HG03064 (cell line): ENCODE measurements around the gene PICALM.

Experiments
- ATAC-seq: cut with Tn5 transposase; IDR thresholded peaks from one replicate; pipeline ENCODE4 v1.9.1; 2021; ENCODE audit warnings: low read depth; ENCODE audit not compliant: unreplicated experiment

The PICALM gene

DNA sequence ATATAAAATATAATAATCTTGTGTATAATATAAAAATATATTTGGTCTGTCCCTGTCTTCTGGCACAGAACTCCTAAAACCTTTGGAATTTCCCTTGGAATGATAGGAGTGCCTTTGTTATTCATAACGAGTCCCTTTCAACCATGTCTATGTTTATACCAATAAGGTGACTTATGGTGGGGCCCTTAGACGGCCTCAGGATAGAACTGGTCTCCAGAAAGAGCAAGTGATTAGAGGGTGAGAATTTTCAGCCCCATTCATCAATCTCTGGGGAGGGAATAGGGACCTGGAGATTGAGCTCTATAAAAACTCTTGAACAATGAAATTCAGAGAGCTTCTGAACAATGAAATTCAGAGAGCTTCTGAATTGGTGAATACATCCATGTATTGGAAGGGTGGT is 18.4 kb upstream of the PICALM start:
- no peak for ATAC-seq

DNA sequence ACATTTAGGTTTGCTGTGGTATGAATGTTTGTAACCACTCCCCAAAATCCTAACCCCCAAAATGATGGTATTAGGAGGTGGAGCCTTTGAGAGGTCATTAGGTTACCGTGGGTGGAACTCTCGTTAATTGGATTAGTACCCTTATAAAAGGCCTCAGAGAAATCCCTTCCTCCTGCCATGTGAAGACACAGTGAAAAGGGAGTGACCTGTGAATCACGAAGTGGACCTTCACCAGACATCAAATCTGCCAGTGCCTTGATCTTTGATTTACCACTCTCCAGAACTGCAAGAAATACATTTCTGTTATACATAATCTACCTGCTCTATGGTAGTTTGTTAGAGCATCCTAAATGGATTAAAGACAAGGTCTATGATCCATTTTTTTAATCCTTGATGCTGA is 12.6 kb upstream of the PICALM start:
- ATAC-seq, result no peak

DNA sequence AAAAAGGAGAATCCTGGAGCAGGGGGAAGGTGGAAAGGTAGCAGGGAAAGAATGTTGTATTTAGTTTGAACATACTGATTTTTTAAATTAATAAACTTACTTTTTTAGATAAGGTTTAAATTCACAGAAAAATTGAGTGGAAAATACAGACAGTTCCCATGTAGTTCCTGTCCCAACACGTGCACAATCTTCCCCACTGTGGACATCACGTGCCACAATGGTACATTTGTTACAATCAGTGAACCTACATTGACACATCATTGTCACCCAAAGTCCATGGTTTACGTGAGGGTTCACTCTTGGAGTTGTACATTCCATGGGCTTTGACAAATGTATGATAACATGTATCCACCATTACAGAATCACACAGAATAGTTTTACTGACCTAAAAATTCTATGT is 10.5 kb upstream of the PICALM start:
- no peak for ATAC-seq

DNA sequence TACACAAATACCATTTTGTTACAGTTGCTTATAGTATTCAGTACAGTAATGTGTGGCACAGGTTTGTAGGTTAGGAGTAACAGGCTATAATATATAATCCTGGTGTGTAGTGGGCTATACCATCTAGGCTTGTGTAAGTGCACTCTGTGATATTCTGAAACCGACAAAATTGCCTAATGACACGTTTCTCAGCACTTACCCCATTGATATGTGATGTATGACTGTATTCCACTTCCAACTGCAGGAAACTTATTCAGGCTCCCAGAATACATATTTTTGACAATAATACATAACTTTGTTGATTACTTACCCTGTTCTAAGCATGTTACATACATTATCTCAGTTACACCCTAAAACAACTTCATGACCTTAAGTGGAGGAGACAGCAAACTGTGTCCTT is 5.1 kb upstream of the PICALM start:
- no peak for ATAC-seq

DNA sequence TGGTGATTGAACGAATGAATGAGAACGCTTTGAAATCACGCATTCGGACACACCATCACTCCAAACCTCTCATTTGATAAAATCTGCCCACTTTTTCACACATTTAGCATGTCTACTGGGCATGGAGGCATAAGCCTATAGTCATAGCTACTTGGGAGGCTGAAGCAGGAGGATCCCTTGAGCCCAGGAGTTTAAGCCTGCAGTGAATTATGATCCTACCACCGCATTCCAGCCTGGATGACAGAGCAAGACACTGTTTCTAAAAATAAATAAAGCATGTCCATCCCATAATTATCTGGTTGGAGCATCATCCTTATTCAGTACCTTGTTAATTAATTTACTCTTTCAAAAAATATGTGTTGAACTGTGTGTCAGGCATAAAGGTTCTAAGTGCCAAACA is 3.3 kb upstream of the PICALM start:
- no peak for ATAC-seq

DNA sequence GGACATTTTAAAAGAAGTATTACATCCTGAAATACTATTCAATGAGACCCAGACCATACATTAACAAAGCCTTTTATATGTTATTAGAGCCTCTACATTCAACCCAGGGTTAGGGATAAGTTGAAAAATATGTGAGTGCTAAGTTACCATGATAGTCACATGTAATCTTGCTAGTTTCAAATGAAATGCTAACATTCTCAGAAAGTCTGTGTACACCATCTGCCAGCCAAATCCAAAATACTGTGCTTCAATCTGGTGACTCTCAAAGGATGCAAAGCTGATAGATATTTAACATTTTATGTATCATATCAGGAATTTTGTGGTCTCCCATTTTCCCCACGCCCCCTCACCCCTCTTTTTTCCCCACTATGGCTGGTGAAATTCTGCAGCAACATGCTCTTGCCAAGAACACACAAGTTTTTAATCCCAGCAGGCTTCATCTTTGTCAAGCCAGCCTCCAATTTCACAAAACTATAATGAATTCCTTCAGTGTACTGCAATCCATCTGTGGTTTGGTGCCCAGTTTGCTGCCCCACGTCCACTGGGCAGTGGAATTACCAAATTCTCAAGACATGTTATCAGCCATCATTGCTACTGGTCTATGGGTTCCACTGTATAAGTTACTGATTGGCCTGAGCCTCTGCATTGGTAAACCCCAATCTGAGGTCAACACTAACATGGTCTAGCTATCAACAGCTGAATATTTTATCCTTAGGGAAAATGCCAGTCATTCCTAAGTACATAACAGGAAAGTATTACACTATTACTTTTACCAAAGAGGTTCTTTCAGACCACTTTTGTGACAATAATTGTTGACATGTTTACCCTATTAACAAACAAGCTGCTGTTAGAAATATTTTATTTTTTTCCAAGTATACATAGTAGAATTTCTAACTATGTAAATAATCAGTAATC is 1.5 kb upstream of the PICALM start:
- no peak for ATAC-seq

DNA sequence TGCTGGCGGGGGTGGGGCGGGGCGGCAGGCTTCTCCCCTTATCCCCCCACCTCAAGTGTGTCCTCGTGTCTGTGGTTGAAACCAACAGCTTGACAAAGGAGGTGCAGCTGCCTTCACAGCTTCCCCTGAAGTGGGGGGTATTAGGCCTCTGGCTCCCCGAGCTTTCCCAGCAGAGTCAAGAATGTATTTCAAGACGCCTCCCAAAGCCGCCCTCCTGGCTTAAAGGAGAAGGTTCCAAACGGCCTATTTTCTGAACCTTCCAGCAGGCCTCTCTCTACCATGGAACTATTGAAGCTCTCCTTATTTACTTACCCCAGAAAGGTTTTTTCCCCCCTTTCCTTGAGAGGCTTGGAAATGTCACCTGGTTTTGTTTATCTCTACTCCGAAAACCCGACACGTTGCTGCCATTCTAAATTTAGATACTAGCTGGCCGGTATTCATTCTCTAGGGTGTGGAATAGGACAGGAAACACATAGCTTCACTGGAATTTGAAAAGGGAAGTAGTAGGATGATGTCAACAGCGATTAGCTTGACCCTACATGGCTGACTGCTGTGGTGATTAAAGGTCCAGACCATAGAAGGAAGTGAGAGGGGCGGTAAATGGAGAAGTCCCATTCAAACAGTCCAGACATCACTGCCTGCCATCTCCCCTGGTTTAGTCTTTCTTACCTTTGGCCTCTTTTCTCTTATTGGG is 671 bp upstream of the PICALM start:
- peak; percentile 6 for ATAC-seq

DNA sequence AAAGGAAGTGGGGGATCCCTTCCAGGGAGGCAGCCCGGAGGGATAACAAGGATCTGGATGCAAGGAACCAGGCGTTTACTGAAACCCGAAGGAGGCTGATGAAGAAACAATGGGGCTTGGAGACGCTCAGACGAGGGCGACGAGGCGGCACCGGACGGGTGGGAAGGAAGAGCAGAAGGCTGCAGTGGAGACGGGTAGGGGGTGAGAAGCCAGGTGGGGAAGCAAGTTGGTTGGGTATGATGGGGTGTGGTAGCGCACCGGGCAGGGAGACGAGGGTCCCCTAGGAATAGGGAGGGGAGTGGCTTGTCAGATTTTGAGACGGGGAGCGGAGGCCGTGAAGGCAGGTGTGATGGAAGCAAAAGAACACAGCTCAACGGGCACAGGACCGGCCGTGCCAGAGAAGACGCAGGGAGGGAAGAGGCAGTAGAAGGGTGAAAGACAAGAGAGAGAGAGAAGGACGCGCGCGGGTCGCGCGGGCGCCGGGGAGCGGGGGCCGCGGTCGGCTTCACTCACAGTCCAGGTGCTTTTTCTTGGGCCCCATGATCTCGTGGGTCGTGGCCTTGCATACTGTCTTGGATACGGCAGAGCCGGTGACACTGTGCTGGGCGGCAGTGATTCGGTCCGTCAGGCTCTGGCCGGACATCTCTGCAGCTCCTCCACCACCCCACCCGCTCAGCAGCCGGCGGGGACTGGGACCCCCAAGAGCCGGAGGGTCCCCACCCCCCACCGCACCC is 579 bp downstream of the PICALM start:
- peak; percentile 13 for ATAC-seq

DNA sequence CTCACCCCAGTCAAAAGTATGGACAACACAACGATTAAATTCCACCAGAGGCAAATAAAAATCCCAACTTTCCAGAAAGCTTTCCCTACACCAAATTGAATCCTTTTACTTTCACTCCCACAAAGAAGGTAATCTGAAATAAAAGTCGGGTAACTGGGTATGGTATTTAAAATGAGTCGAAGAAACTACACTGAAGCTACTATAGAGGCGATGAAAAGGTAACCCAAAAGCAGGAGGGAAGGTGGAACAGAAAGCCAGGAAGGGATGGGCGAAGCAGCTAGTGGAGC is 1.1 kb downstream of the PICALM start:
- ATAC-seq, result no peak

DNA sequence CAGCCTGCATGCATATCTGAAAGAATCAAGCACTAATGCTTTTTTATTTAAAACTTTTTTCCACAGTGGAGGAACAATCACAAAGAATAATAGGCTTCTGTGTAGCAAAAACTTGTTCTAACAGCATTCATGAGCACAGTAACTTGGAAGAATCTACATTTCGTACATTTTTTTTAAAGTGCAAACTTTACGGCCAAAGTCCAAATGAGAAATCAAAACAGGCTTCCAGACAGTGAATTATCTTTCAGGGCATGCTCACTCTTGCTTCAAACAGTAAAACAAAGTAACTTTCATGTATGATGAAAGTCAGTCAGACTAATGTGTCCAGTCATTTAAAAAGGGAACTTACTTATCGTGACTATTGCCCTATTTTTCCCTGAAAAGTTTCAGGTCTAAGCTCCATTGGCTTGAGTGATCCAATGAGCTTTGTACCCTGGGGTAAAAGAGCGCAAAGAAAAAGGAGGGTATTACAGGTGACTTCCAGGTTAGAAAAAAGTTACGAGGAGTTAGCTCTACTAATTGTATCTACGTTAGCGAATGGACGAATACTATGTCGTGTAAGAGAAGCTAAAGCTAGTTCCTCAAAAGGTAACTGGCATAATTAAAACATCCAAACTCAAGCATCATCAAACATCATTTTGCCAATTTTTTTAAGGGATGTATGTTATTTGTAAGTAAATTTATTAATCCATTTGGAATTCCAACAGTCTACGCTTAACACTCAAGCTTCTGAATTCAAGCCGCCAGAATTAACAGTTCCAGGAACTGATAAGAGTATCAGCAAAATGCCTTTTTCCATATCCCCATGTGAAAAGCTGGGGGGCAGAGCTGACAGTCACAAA is 1.7 kb downstream of the PICALM start:
- ATAC-seq, result no peak

DNA sequence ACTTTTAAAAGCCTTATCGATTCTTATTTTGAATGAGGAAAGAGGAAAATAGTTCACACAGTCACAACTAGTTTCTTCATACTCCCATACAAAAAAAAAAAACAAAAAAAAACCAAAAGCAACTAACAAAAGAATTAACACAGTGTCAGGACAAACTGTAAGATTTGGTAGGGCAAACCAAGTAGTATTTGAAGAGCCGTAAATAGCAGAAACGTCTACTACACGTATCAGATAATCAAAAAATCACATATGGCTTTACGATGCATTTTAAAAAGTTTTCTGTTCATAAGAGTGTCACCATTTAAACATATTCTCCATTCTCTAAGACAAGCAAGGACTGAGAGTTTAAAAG is 2.3 kb downstream of the PICALM start:
- ATAC-seq, result no peak

DNA sequence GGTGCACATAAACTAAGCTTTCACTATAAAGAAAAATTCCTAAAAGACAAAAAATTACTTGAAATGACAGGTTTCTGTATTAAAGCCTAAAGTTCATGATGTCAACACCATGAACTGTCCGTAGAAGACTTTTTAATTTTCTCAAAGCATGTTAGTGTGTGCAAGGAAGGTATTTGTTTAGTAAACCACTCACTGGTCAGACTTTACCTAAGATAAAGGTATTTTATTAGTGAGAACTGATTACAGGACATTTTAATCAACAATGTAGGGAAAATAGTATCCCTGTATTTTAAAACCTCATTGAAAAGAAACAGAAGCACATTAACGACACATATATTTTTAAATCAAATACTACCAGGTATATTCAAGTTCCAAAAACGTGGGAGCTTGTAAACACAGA is 2.9 kb downstream of the PICALM start:
- no peak for ATAC-seq

DNA sequence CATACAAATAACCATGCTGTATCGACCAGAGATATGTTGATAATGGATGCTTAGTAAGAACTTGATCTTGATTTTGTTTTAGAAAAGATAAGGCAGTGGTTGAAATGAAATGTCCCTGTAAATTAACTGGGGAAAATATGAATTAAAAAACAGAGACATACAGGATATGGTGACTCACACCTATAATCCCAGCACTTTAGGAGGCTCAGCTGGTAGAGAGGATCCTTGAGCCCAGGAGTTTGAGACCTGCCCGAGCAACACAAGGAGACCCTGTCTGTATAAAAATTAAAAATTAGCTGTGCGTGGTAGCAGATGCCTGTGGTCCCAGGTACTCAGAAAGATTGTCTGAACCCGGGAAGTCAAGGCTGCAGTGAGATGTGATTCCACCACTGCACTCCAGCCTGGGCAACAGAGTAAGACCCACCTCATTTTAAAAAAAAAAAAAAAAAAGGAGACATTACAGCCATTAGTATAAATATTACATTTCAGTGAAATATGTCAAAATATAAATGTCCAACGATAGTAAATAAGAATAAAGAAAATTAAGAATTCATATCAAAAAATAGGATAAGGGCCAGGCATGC is 4.6 kb downstream of the PICALM start:
- no peak for ATAC-seq

DNA sequence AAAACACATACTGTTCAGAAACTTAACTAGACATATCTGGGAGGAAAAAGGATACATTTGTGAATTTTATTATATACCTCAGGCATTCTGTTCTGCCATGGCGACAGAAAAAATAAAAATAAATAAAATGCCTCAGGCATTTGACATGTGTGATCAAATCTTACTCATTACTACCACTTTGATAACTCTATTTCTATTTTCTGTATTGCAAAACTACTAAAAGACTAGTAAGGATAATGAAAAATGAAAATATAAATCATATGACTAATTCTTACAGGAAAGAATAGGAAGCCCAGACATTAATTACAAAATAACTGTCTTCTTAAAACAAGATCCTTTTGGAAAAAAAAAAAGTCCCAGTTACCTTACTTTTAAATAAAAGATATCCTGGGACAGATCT is 5.3 kb downstream of the PICALM start:
- no peak for ATAC-seq

DNA sequence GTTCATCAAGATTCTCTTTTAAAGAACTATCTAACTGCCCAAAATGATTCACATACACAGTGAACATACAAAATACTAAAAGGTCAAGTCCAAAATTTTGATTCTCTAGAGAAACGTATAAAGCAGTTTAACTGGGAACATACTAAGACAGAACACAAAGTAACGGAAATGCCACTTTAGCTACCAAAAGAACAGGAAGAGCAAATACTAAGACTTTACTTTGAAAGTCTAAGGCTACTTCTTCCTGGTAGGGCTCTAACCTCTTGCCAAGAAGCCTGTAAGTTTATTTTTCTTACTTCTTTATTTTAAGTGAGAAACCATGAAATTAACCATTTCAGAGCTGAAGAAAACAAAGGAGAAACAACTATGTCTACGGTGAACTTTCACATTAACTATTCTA is 6.2 kb downstream of the PICALM start:
- no peak for ATAC-seq

DNA sequence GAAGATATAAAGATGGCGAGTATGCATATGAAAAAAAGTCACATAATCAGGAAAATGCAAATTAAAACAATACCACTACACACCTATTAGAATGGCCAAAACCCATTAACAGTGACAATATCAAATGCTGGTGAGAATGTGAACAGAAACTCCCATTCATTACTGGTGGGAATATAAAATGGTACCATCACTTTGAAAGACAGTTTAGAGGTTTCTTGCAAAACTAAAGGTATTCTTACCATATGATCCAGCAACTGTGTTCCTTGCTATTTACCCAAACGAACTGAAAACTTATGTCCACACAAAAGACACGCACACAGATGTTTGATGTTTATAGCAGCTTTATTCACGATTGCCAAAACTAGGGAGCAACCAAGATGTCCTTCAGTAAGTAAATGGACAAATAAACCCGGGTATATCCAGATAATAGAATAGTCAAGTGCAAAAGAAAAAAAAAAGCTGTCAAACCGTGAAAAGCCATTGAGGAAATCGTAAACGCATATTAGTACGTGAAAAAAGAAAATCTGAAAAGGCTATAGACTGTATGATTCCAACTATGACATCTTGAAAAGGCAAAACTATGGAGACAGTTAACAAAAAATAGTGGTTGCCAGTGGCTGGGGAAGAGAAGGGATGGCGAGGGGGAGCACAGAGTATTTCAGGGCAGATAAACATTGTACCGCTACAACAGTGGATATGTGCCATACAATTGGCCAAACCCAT is 7.2 kb downstream of the PICALM start:
- no peak for ATAC-seq

DNA sequence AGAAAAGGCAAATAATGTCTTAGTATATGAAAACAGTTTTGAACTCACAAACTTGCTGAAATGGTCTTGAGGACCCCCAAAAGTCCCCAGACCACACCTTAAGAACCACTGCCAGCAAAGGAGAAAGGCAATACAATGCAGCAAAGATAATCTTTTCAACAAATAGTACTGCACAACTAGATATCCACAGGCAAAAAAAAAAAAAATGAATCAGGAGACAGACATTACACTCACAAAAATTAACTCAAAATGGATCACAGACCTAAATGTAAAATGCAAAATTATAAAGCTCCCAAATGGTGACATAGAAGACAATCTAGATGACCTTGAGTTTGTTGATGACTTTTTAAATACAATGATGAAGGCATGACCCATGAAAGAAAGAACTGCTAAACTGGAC is 8.3 kb downstream of the PICALM start:
- no peak for ATAC-seq

DNA sequence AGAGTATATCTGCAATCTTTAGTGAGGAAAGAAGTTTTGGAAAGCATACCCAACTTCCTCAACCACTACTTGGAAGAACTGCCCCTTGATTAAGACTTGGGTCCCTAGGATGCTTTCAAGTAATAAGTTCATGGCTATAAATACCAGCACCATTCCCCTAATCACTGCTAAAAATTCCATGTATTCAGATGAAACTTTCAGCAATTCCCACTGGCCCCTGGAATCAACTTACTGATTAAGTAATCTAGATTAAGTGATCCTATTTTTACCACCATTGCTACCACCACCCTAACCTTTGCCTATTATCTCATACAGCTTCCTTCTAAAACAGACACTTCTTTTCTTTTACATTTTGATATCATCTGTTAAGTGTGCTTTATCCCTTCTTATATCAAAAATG is 10.5 kb downstream of the PICALM start:
- ATAC-seq, result no peak

DNA sequence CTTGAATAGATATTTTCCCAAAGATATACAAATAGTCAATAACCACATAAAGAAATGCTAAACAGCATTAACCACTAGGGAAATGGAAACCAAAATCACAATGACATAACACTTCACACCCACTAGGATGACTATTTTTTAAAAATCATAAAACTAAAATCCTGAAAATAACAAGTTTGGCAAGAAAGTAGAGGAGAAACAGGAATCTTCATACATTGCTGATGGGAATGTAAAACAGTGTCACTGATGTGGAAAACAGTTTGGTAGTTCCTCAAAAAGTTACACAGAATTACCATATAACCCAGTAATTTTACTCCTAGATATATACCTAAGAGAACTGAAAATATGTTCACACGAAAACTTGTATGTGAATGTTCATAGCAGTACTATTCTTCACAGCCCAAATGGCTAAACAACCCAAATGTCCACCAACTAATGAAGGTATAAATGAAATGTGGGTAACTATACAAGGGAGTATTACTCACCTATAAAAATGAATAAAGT is 12.5 kb downstream of the PICALM start:
- no peak for ATAC-seq
